Measurements from ENCODE around the gene G6PC3.

DNA sequence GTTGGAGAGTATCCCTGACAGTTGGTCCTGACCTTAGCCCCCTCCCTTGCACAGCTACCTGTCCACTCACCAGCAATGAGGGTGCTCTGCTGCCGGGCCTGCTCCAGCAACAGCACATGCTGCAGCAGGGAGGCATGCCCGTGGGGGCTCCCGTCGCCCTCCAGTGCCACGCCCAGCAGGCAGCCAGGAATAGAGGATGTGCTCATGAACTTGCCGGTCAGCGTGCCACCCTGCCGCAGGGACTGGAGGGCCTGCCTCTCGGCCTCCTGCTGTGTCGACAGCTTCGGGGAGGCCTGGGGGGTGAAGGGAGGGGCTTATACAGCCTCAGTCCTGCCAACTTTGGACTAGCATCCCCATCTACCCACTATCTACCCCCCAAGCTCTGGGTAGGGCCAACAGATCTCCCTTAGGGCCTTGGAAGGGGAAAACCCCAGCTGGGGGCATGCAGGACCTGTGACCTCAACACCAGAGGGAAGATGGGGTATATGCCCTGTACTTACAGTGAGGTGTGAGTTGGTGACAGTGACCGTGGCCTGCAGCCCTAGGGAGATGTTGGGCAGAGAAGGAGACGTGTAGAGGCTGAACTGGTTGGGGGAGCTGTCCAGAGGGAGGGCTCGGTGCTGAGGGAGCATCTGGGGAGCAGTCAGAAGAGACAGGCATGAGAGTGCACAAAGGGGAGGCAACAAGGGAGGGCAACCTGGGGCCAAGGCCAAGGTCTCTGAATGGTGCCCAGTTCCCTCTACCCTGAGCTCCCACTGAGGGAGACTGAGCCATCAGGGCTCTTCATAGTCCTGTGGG is 20.9 kb downstream of the G6PC3 start:
- TF ChIP-seq, protein P1, sequence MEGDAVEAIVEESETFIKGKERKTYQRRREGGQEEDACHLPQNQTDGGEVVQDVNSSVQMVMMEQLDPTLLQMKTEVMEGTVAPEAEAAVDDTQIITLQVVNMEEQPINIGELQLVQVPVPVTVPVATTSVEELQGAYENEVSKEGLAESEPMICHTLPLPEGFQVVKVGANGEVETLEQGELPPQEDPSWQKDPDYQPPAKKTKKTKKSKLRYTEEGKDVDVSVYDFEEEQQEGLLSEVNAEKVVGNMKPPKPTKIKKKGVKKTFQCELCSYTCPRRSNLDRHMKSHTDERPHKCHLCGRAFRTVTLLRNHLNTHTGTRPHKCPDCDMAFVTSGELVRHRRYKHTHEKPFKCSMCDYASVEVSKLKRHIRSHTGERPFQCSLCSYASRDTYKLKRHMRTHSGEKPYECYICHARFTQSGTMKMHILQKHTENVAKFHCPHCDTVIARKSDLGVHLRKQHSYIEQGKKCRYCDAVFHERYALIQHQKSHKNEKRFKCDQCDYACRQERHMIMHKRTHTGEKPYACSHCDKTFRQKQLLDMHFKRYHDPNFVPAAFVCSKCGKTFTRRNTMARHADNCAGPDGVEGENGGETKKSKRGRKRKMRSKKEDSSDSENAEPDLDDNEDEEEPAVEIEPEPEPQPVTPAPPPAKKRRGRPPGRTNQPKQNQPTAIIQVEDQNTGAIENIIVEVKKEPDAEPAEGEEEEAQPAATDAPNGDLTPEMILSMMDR (conservative IDR thresholded peaks at IDR 0.05; ENCODE audit: low read depth, low read length) = no peak
- TF ChIP-seq EZH2 (IDR thresholded peaks at IDR 0.05; ENCODE audit: borderline replicate concordance, low read depth, low read length, poor library complexity, severe bottlenecking) = no peak
